Right renal cortex interstitium (tissue), 3 donors: ENCODE results near the gene RAB29. TPM values are rescaled to one million over a fixed set of nuclear protein-coding genes. Genes with fewer than 3 reads are reported as not detected.
"Not testable (repeated sequence)": the region's sequence is repeated elsewhere in the genome, so short reads cannot be mapped to it uniquely, and the experiment has no call there.

Experiments used
- DNase-seq, 3 donors: peaks; one replicate each; pipeline ENCODE4 v3.0.0-alpha.2; 2013; ENCODE audit warnings: low read depth in 3 of 3, low spot score in 2 of 3
- polyA plus RNA-seq, 3 donors: library from polyadenylated mRNA; unstranded; fragments of 120-200 nt; gene quantifications; one replicate each; pipeline ENCODE4 v1.2.1, GENCODE V29; 2013; ENCODE audit not compliant: insufficient read length in 3 of 3

The RAB29 gene
- polyA plus RNA-seq, 3 donors = 26.3 to 40.5 (median 33.8) TPM

DNA sequence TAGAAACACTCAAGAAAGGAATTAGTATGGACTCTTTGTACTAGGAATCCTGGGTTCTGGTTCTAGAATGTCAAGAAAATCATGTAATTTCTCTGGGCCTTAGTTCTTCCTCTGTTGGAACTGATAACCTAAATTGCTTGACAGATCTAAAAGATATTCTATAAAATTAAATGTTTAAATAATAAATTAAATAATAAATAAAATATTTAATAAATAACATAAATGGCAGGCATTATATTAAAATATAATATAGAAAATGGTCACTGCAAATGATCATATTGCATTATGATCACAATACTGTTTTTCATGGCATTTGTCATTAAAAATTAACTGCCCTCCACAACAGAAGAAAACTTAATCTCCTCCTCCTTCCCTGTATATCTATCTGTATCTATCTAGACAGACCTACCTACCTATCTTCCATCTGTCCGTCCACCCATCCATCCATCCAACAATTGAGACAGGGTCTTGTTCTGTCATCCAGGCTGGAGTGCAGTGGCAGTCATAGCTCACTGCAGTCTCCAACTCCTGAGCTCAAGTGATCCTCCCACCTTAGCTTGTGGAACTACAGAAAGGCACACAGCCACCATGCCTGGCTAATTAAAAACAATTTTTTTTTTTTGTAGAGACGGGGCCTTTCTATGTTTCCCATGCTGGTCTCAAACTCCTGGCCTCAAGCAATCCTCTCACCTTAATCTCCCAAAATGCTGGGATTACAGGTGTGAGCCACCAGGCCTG, 41.7 kb downstream of the RAB29 start:
- DNase-seq = no peak

DNA sequence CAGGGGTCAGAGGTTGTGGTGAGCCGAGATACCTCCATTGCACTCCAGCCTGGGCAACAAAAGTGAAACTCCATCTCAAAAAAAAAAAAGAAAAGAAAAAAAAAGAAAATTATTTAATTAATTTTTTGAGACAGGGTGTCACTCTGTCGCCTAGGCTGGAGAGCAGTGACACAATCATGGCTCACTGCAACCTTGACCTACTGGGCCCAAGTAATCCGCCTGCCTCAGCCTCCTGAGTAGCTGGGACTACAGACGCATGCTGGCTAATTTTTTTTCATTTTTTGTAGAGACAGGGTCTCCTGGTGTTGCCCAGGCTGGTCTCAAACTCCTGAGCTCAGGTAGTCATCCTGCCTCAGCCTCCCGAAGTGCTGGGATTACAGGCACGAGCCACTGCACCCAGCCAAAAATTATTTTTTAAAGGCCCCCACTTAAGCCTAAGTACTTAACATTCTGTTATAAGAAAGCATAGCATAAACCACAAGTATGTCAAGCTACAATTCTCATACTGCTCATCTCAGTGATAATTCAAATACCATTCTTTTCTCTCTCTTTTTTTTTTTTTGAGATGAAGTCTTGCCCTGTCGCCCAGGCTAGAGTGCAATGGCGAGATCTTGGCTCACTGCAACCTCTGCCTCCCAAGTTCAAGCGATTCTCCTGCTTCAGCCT, 45.2 kb downstream of the RAB29 start:
- no peak for DNase-seq

DNA sequence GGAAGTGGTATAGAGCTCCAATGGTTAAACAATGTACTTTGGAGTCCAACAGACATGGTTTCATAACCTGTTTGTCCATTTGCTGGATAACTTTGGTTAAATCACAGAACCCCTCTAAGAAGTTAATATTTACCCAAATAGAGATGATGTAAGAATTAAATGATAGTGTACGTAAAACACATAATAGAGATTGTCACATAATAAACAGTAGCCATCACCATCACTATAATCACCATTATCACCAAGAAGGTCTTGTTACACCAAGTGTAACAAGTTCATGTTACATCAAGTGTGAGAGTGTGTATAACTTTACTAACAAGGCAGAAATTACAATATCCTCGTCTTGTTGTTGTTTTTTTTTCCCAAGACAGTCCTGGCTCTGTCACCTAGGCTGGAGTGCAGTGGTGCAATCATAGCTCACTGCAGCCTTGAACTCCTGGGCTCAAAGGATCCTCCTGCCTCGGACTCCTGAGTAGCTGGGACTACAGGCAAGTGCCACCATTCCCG, 48.6 kb downstream of the RAB29 start:
- DNase-seq = no peak

DNA sequence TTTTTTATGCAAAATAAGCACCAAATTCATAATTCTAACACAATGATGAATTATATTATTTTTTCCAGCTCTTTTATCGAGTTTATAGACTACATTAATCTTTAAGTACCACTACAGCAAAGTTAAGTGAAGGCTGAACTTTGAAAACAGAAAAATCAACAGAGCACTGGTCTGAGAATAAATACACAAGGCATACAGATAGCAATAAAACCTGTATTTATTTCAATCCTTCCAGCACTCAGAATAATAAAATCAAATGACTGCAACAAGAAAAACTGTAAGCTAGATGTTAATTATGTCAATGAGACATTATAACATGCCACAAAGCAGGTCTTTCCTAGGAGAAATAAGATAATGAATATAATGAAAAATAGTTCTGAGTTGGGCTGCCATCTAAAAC, 49.8 kb downstream of the RAB29 start:
- DNase-seq = no peak

DNA sequence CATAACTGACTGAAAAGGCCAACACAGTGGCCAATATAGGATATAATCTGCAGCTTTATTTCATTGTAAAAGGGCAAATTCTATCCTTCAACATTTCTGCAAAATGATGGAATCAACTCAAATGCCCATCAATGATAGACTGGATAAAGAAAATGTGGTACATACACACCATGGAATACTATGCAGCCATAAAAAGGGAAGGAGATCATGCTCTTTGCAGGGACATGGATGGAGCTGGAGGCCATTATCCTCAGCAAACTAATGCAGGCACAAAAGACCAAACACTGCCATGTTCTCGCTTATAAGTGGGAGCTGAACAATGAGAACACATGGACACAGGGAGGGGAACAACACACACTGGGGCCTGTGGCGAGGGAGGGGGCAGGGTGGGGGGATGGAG, 54.5 kb downstream of the RAB29 start:
- DNase-seq = not testable (repeated sequence)

DNA sequence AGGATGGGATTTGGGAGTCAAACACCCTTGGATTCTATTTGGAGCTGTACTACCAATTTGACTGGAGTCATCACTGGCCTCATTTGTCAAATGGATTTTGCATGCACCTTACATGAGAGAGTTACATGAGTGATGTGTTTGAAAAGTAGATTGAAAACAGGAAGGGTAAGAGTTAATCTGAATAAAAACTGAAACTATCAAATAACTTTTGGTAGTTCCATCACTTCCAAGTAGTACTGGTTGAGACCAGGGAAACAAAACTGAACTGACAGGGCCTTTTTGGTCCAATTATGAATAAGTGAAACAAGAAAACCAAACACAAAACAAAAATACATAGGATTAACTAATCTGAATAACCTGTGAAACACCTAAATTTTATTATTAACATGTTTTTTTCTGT, 55.5 kb downstream of the RAB29 start:
- DNase-seq = no peak

DNA sequence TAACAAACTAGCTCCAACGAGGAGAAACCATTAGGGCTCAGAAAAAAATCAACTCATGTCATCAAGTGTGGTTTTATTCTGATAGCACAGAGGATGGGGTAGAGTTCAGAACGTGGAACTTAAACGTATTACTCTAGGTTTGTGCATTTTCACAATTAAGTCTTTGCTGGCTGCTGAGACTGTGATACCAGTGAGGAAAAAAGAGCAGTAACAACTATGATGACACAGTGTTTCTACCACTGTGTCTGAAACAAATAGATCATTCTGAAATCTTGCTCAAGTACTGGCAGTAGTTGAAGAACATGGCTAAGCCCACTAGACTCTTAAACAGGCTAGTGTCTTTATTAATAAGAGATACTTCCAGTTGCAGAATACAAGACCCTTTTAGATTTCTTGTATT, 56.3 kb downstream of the RAB29 start:
- DNase-seq = no peak

Other genes starting within 250 kb of the RAB29 start
- gene ELK4, start 143.5 kb downstream of the RAB29 start, polyA plus RNA-seq = 10 to 100 TPM; 15.9 to 16.4 (median 16.2) TPM
- gene SLC45A3, start 95.0 kb downstream of the RAB29 start, polyA plus RNA-seq = 1 to 10 TPM; 6.8 to 8.2 (median 6.9) TPM
- 100 to 1,000 TPM; 457 to 475 (median 459) TPM for gene NUCKS1, start 25.3 kb downstream of the RAB29 start, polyA plus RNA-seq
- gene SLC41A1, start 37.7 kb upstream of the RAB29 start, polyA plus RNA-seq = 10 to 100 TPM; 27.9 to 34.3 (median 30.6) TPM
- gene PM20D1, start 74.7 kb upstream of the RAB29 start, polyA plus RNA-seq = 1 to 10 TPM; 1.1 to 3.3 (median 1.7) TPM
- under 1 TPM; 0.22 to 0.44 (median 0.35) TPM for gene SLC26A9, start 168.0 kb upstream of the RAB29 start, polyA plus RNA-seq
- 1 to 10 TPM; 2.3 to 2.4 (median 2.3) TPM for gene RAB7B, start 227.9 kb upstream of the RAB29 start, polyA plus RNA-seq
- under 1 TPM; 0.14 to 0.19 (median 0.19) TPM for gene CTSE, start 248.4 kb upstream of the RAB29 start, polyA plus RNA-seq